KG1 (cell line): ENCODE data around the gene ADCYAP1R1.

Source experiments
- DNase-seq: peaks from one replicate; lab custom pipeline; 2025; lab: John Stamatoyannopoulos, UW

Gene ADCYAP1R1

GRCh38 chr7:31068006-31068675 is 16.0 kb downstream of the ADCYAP1R1 start:
- no peak for DNase-seq

GRCh38 chr7:31069860-31070555 is 17.9 kb downstream of the ADCYAP1R1 start:
- DNase-seq: no peak

- no peak for DNase-seq
These were observed 19.0 kb downstream of the ADCYAP1R1 start for GRCh38 chr7:31070991-31071644.

- no peak for DNase-seq
These were observed 19.5 kb downstream of the ADCYAP1R1 start for GRCh38 chr7:31071645-31072029.

- no peak for DNase-seq
These were observed 21.4 kb downstream of the ADCYAP1R1 start for GRCh38 chr7:31073326-31074119.

GRCh38 chr7:31074120-31074383 is 21.9 kb downstream of the ADCYAP1R1 start:
- no peak for DNase-seq

GRCh38 chr7:31074403-31075085 is 22.4 kb downstream of the ADCYAP1R1 start:
- no peak for DNase-seq

GRCh38 chr7:31075086-31075405 is 22.9 kb downstream of the ADCYAP1R1 start:
- DNase-seq: no peak

GRCh38 chr7:31076051-31076450 is 23.9 kb downstream of the ADCYAP1R1 start:
- DNase-seq: no peak

- no peak for DNase-seq
These were observed 24.7 kb downstream of the ADCYAP1R1 start for GRCh38 chr7:31076641-31077310.

- no peak for DNase-seq
These were observed 25.6 kb downstream of the ADCYAP1R1 start for GRCh38 chr7:31077484-31078362.

- DNase-seq: no peak
These were observed 26.4 kb downstream of the ADCYAP1R1 start for GRCh38 chr7:31078363-31078990.

- no peak for DNase-seq
These were observed 27.2 kb downstream of the ADCYAP1R1 start for GRCh38 chr7:31079126-31079823.

GRCh38 chr7:31079824-31080511 is 27.9 kb downstream of the ADCYAP1R1 start:
- DNase-seq: no peak

GRCh38 chr7:31080763-31081162 is 28.7 kb downstream of the ADCYAP1R1 start:
- no peak for DNase-seq

GRCh38 chr7:31082017-31082416 is 29.9 kb downstream of the ADCYAP1R1 start:
- DNase-seq: no peak

GRCh38 chr7:31082447-31082846 is 30.3 kb downstream of the ADCYAP1R1 start:
- DNase-seq: no peak

- DNase-seq: no peak
These were observed 31.2 kb downstream of the ADCYAP1R1 start for GRCh38 chr7:31083210-31083786.

GRCh38 chr7:31084226-31084625 is 32.1 kb downstream of the ADCYAP1R1 start:
- DNase-seq: no peak
